Muscle of back (tissue), 11 donors: Measurements from ENCODE around the gene DNAJC13. TPM values are rescaled to one million over a fixed set of nuclear protein-coding genes. Genes with fewer than 3 reads are reported as not detected.
"Not testable (repeated sequence)": the region's sequence is repeated elsewhere in the genome, so short reads cannot be mapped to it uniquely, and the experiment has no call there.

Experiments used
- DNase-seq, 3 donors: peaks; one replicate each; pipeline versions ENCODE4 v3.0.0 to v3.0.0-alpha.2; 2013
- polyA plus RNA-seq, 10 donors: library from polyadenylated mRNA; unstranded; fragments of 120-200 nt; gene quantifications; one replicate each; pipeline ENCODE4 v1.2.1, GENCODE V29; 2013; ENCODE audit not compliant: insufficient read length in 10 of 10

The DNAJC13 gene
- polyA plus RNA-seq, 10 donors = 29.4 to 45.0 (median 38.1) TPM

DNA sequence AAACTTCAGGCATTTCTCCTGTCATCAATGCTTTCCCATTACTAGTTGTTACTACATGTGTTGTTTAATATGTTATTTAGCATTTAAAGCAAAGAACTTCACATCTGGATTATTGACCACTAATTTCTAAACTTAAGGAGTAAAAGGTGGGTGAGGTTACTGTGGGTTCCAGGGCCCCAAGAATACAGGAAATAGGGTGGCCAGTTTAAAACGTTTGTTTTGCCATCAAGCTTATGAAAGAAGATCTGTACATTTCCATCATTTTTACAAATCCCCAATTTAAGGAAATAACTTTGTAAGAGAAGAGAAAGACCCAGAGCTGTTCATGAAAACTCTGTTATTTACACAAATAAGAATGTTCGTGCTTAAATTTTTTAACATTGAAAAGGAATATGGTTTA, 125.3 kb downstream of the DNAJC13 start:
- no peak for DNase-seq

GRCh38 chr3:132543011-132543739, 125.9 kb downstream of the DNAJC13 start:
- peak; percentile 76 to 88 (median 78) for DNase-seq

GRCh38 chr3:132544130-132544529, 126.8 kb downstream of the DNAJC13 start:
- no peak for DNase-seq

DNA sequence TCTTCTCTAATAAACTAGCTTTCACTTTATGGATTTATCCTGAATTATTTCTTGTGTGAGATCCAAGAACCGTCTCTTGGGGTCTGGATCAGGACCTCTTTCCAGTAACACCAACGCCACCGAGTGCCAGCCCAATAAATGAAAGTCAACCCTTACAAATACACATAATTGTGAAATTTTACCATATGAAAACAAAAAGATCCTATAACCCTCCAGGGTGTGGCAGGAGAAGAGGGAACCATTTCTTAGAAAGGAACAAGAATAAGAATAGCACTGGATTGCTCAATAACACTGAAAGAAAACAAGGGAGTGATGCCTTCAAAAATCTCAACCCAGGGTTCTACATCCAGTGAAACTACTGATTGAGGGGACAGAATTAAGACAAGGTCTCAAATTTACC, 128.2 kb downstream of the DNAJC13 start:
- no peak for DNase-seq

DNA sequence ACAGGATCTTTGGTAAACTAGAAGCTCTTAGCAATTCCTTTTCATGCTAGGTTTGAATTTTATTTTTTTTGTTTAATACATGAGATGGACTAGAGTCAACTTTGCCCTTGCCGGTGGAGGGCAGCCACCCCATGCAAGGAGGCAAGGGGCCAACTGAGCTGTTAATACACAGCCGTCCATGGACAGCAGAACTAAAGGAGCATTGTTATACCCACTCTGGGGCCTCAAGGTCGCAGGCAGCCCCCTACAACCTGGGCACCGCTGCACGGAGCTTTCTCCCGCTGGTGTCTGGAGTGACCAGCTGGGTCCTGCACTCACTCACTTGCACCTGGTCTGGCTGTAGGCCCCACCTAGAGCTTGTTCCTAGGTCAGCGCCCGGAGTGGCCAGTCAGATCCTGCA, 131.9 kb downstream of the DNAJC13 start:
- DNase-seq = no peak

GRCh38 chr3:132549890-132550578, 132.7 kb downstream of the DNAJC13 start:
- DNase-seq = peak in 1 of 3 donors; percentile 40

GRCh38 chr3:132550579-132551305, 133.4 kb downstream of the DNAJC13 start:
- no peak for DNase-seq

- DNase-seq = peak; percentile 67 to 89 (median 88)
Observed at GRCh38 chr3:132553826-132554225, 136.5 kb downstream of the DNAJC13 start.

DNA sequence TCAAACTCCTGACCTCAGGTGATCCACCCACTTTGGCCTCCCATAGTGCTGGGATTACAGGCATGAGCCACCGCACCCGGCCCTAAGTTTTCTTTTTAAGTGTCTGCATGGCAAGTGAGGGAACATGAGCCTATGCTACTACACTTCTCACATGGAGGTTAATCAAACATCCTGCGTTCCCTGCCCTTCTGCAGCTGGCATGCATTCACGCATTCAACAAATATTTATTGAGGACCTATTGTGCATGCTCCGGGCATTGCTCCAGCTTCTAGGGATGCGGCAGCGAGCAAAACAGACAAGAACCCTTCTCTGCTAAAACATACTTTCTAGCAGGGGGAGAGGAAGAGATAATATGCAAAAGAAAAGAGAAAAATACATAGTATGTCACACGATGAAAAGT, 137.1 kb downstream of the DNAJC13 start:
- no peak for DNase-seq

GRCh38 chr3:132555306-132556035, 138.2 kb downstream of the DNAJC13 start:
- DNase-seq = no peak

DNA sequence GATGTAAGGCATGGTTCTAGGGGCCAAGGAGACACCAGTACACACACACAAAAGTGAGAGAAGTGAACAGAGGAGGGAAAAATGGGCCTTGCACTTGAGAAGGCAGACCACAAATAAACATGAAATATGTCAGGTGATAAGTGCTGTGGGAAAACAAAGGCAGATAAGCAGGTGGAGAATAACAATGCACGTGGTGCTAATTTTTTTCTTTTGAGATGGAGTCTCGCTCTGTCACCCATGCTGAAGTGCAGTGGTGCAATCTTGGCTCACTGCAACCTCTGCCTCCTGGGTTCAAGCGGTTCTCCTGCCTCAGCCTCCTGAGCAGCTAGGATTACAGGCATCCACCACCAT, 138.7 kb downstream of the DNAJC13 start:
- DNase-seq = not testable (repeated sequence)

DNA sequence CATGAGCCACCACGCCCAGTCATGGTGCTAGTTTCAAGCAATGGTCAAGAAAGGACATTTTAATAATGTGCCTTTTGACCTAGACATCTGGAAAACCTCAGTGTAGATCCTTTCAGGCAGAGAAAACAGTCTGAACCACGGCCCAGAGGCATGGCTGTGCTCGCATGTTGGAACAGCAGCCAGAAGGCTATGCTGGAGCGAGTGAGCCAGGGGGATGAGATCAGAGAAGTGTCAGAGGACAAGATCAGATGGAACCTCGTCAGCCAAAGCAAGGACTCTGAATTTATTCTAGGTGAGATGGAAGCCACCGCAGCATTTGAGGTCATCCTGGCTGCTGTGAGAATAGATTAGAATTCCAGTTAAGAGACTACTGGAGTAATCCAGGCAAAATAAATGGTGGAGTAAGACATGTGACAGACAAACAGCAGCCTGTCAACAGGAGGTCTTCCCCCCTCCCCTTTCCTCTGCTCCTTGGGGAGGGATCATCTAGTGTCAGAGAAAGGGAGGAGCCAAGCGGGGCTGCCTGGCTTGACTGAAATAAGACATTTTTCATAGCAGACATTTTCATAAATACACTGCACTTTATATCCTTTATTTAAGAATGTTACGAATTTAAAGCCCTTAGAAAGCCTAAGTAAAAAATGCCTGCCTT, 139.3 kb downstream of the DNAJC13 start:
- peak; percentile 62 to 89 (median 86) for DNase-seq

- DNase-seq = no peak
Observed at GRCh38 chr3:132561003-132561402, 143.7 kb downstream of the DNAJC13 start.

DNA sequence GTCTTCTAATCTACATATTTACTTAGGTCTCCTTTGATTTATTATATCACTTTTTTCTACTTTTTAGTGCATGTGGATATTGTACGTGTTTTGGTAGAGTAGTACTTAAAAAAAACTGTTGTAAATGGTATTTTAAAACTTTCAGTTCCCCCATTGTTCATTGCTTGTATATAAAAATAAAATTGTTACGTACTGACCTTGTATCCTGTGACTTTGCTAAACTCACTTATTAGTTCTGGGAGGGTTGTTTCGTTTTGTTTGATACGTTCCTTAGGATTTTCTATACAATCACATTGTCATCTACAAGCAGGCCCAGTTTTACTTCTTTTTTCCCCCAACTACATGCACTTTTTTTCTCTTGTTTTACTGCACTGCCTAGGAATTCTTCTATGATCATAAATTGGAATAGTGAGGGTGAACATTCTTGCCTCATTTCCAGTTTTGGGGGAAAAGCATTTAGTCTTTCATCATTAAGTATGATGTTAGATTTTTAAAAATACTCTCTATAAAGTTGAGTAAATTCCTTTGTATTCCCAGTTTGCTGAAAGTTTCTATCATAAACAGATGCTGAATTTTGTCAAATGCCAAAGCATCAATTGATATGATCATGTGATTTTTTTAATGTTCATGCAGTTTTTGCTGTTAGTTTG, 146.2 kb downstream of the DNAJC13 start:
- peak; percentile 33 to 81 (median 69) for DNase-seq

- DNase-seq = no peak
Observed at GRCh38 chr3:132564070-132564465, 146.8 kb downstream of the DNAJC13 start.

GRCh38 chr3:132568422-132568821, 151.1 kb downstream of the DNAJC13 start:
- DNase-seq = no peak

GRCh38 chr3:132569153-132569552, 151.9 kb downstream of the DNAJC13 start:
- no peak for DNase-seq

DNA sequence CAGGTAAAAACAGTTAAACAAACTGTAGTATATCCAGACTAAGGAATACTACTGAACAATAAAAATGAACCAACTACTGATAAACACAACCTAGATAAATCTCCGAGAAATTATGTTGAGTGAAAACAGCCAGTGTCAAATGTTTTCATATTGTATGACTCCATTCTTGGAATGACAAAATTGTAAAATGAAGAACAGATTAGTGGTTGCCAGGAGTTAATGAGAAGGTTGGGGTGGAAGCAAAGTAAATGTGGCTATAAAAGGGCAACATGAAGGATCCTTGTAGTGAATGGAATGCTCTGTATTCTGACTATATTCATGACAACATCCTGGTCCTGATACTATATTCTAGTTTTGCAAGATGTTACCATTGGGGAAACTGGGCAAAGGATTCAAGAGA, 152.3 kb downstream of the DNAJC13 start:
- no peak for DNase-seq

DNA sequence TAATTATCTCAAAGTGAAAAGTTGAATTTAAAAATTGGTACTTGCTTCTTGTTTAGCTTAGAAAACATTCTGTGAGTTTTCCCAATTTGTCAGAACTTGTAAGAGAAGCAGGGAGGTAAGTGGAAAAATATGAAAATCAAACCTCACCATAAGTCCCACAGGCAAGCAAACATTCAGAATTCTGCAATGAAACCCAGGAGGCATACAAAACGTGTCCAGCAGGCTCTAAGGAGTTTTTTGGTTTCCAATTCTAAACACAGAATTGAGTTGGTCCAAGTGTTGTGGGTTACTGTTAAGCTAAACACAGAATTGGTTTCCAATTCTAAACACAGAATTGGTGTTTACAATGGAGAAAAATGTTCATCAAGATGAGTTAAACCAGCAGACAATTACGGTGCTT, 152.7 kb downstream of the DNAJC13 start:
- DNase-seq = no peak

DNA sequence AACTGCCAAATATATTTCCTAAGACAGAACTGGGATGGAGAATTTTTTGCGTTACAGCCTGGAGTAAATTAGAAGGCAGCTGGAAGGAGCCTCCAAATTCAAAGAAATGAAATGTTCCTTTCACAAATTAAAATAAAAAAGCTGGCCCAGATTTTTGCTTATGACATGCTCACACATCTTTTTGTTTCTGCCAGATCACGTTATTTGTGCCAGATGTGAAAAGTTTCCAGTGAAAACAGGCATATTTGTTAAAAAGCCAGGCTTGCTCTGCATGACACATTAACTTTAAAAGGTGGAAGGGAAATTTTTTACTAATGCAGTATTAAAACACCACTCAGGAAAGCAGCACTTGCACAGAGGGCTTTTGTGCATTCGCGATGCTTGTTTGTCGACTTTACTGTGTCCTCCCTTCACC, 156.5 kb downstream of the DNAJC13 start:
- DNase-seq = peak in 2 of 3 donors; percentile 84 to 87

DNA sequence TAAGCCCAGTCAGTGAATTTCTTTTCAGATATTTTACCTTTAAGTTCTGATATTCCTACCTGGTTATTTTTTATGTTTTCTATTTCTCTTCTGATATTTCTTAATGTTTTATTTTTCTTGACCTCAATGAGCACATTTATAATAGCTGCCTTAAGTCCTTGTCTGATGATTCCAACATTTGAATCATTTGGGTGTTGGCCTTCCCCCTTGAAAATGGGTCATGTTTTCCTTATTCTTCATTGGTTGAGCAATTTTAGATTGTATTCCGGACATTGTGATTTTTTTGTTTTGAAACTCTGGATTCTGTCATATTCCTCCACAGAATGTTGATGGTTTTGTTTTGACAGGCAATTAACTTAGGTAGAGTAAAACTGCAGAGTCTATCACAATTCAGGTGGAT, 170.1 kb downstream of the DNAJC13 start:
- no peak for DNase-seq
